CD14-positive monocyte (primary cell): ENCODE data around the gene NDUFS5. TPM values are rescaled to one million over a fixed set of nuclear protein-coding genes. Genes with fewer than 3 reads are reported as not detected.
"Not testable (repeated sequence)": the region's sequence is repeated elsewhere in the genome, so short reads cannot be mapped to it uniquely, and the experiment has no call there.

ENCODE experiments used
- DNase-seq, 3 donors: peaks; one replicate each; pipeline ENCODE4 v3.0.0-alpha.2; 2011 to 2022
- H2AFZ ChIP-seq: 2 replicates; pipeline ENCODE4 v1.6.0; 2012; ENCODE audit warnings: mild to moderate bottlenecking, low read depth, low read length, inconsistent platforms; ENCODE audit not compliant: insufficient read depth, poor library complexity, severe bottlenecking
- H3K27ac ChIP-seq, 2 donors: 1 replicate in 1 of 2; 2 replicates in 1 of 2; pipeline ENCODE4 v1.5.1; 2012 to 2013; ENCODE audit warnings: low read length in 2 of 2, control low read depth in 1 of 2, inconsistent platforms in 1 of 2, low read depth in 1 of 2, mild to moderate bottlenecking in 1 of 2
- H3K27me3 ChIP-seq, 2 donors: one replicate each; pipeline versions ENCODE4 v1.6.0 to v1.6.1; 2011 to 2013; ENCODE audit warnings: low read length in 2 of 2; ENCODE audit not compliant: control insufficient read depth in 2 of 2, insufficient read depth in 2 of 2
- H3K36me3 ChIP-seq, 2 donors: replicated peaks in 1 of 2; 1 replicate in 1 of 2; 2 replicates in 1 of 2; pipeline versions ENCODE4 v1.5.1 to v1.6.1; 2012 to 2013; ENCODE audit warnings: low read length in 2 of 2, control low read depth in 1 of 2, inconsistent platforms in 1 of 2, mild to moderate bottlenecking in 1 of 2; ENCODE audit not compliant: insufficient read depth in 2 of 2, control insufficient read depth in 1 of 2
- H3K4me1 ChIP-seq, 2 donors: 1 replicate in 1 of 2; 2 replicates in 1 of 2; pipeline versions ENCODE4 v1.5.1 to v1.6.1; 2012 to 2013; ENCODE audit warnings: low read length in 2 of 2, control low read depth in 1 of 2, inconsistent platforms in 1 of 2, mild to moderate bottlenecking in 1 of 2, moderate library complexity in 1 of 2; ENCODE audit not compliant: insufficient read depth in 2 of 2, control insufficient read depth in 1 of 2
- H3K4me2 ChIP-seq: replicated peaks from 2 replicates; pipeline ENCODE3; 2012; ENCODE audit warnings: low read length, moderate library complexity, mild to moderate bottlenecking; ENCODE audit not compliant: poor library complexity, severe bottlenecking; ENCODE audit errors: extremely low read depth
- H3K4me3 ChIP-seq, 3 experiments: fragments of 200-600 bp in 1 of 3; sonication (generic) in 1 of 3; replicated peaks in 1 of 3; 1 replicate in 2 of 3; 2 replicates in 1 of 3; pipeline ENCODE4 v1.5.1; 2011 to 2013; ENCODE audit warnings: low read length in 3 of 3, mild to moderate bottlenecking in 3 of 3, control low read depth in 2 of 3, low read depth in 2 of 3, inconsistent platforms in 1 of 3, moderate library complexity in 1 of 3
- H3K79me2 ChIP-seq: 2 replicates; pipeline ENCODE4 v1.6.0; 2012; ENCODE audit warnings: mild to moderate bottlenecking, control low read depth, inconsistent platforms, low read length, moderate library complexity; ENCODE audit not compliant: insufficient read depth
- H3K9ac ChIP-seq: 2 replicates; pipeline ENCODE4 v1.6.0; 2017; ENCODE audit warnings: low read length, mild to moderate bottlenecking; ENCODE audit not compliant: insufficient read depth, poor library complexity, severe bottlenecking
- H3K9me3 ChIP-seq, 2 donors: replicated peaks in 1 of 2; 1 replicate in 1 of 2; 2 replicates in 1 of 2; pipeline versions ENCODE4 v1.5.1 to v1.6.1; 2012 to 2013; ENCODE audit warnings: low read length in 2 of 2, control low read depth in 1 of 2; ENCODE audit not compliant: control insufficient read depth in 1 of 2, insufficient read depth in 1 of 2
- H4K20me1 ChIP-seq: 2 replicates; pipeline ENCODE4 v1.6.0; 2012; ENCODE audit warnings: mild to moderate bottlenecking, low read length, control low read depth, moderate library complexity; ENCODE audit not compliant: insufficient read depth
- H3K27ac Mint-ChIP-seq, 7 donors: one replicate each; pipeline ENCODE4 v1.8.0; 2020; ENCODE audit warnings: mild to moderate bottlenecking in 7 of 7, mixed read lengths in 7 of 7, moderate library complexity in 6 of 7, inconsistent platforms in 2 of 7
- H3K27me3 Mint-ChIP-seq, 3 donors: one replicate each; pipeline ENCODE4 v1.8.0; 2021 to 2022; ENCODE audit warnings: low read depth in 3 of 3, mild to moderate bottlenecking in 3 of 3, mixed read lengths in 3 of 3, moderate library complexity in 3 of 3, inconsistent platforms in 1 of 3
- H3K36me3 Mint-ChIP-seq, 2 donors: one replicate each; pipeline ENCODE4 v1.8.0; 2020; ENCODE audit warnings: mixed read lengths in 2 of 2, inconsistent platforms in 1 of 2, mild to moderate bottlenecking in 1 of 2
- H3K4me1 Mint-ChIP-seq: one replicate; pipeline ENCODE4 v1.8.0; 2020; ENCODE audit warnings: mild to moderate bottlenecking, mixed read lengths
- H3K4me3 Mint-ChIP-seq, 2 donors: one replicate each; pipeline ENCODE4 v1.8.0; 2020; ENCODE audit warnings: mild to moderate bottlenecking in 2 of 2, mixed read lengths in 2 of 2, moderate library complexity in 1 of 2
- H3K9me3 Mint-ChIP-seq, 7 donors: one replicate each; pipeline ENCODE4 v1.8.0; 2020 to 2022; ENCODE audit warnings: mixed read lengths in 7 of 7, mild to moderate bottlenecking in 6 of 7, moderate library complexity in 6 of 7, inconsistent platforms in 2 of 7
- WGBS: methylation state at CpG from one replicate; pipeline ENCODE4 v1.1.5; 2013; ENCODE audit warnings: missing lambda C conversion rate; ENCODE audit not compliant: insufficient coverage; 5-methylcytosine and 5-hydroxymethylcytosine counted together
- intact Hi-C, 2 donors: fragments of 100-400 bp; cut with micrococcal nuclease; formaldehyde crosslinking; loops; one replicate each; pipeline versions ENCODE4 v1.15.0 to v1.15.1; 2023
- polyA plus RNA-seq, 3 donors: library from polyadenylated mRNA; depleted of rRNA in 1 of 3; unstranded in 2 of 3; stranded (reverse) in 1 of 3; fragments of 300-500 nt in 2 of 3; fragments of >200 nt in 1 of 3; fragmentation: Illumina TruSeq in 2 of 3; gene quantifications; 1 replicate in 2 of 3; 2 replicates in 1 of 3; pipeline ENCODE4 v1.2.3, GENCODE V29; 2012 to 2021
- TF ChIP-seq, protein P1 (sequence below): fragments of 200-600 bp; IDR thresholded peaks from one replicate; pipeline ENCODE4 v1.8.0; 2022; ENCODE audit warnings: antibody characterized with exemption, mild to moderate bottlenecking

The NDUFS5 gene
- polyA plus RNA-seq, 3 donors: 119 to 463 (median 393) TPM

DNA sequence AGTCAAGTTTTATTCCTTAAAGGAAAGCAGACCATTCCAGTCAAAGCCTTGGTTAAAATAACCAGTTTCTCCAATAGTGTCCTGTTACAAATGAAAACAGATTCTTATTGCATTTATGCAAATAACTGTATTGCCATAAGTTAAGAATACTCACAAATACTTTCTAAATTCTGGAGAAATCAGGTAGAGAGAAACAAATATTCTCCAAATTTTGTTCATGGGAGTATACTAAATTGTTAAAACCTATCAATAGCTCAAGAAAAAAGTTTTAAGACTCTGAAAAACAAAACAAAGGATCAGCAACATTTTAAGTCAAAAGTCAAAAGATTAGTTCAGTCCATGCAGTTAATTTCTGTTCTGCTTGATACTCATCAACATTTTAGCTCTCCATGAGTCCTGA lies 45.4 kb downstream of the NDUFS5 start:
- H3K79me2 ChIP-seq, H3K4me1 Mint-ChIP-seq, H3K4me1 ChIP-seq, H3K36me3 ChIP-seq, H3K27me3 Mint-ChIP-seq, H3K27ac Mint-ChIP-seq, H3K4me2 ChIP-seq, H3K9me3 ChIP-seq, H3K9ac ChIP-seq, H3K27ac ChIP-seq, DNase-seq, H3K9me3 Mint-ChIP-seq, H3K4me3 Mint-ChIP-seq, H2AFZ ChIP-seq, H4K20me1 ChIP-seq, H3K27me3 ChIP-seq, H3K4me3 ChIP-seq, H3K36me3 Mint-ChIP-seq, intact Hi-C loops: not testable (repeated sequence)

DNA sequence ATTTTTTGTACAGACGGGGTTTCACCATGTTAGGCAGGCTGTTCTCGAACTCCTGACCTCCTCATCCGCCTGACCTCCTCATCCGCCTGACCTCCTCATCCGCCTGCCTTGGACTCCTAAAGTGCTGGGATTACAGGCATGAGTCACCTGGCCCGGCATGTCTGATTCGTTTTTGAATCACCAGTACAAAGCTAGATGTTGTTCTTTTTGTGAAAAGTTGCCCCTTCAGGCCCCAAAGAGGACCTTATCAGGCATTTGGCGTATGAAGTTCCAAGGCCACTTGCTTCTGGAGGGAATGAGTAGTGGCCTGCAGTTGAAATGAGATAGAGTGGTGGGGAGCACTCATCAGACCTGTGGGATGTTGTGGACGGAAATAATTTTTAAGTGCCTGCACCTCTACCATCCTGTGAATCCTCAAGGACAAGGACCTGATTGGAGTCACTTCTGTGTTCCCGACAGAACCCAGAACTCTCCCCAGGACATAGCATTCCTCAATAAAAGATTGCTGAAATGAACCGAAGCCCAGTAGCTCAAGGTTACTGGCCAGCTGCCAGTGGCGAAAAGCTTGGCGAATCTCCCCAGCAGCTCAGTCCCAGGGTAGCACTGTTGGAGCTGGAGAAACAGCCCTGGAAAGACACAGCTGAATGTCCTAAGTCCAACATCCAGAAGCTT lies 50.1 kb downstream of the NDUFS5 start:
- Histone ChIP-seq H3K36me3 (no peaks in the 10 kb centered on the region), H3K4me3 (no peak overlapping the region), H3K4me2 (no peak overlapping the region), H3K9me3 (peaks cover 0 to 3% of the 10 kb centered on the region in 2 donors), H3K27me3 (peaks cover 10 to 16% of the 10 kb centered on the region in 2 donors), H3K9ac (no peak overlapping the region), H3K4me1 (peaks cover 5 to 8% of the 10 kb centered on the region in 2 donors), H3K27ac (no peak overlapping the region), H4K20me1 (no peaks in the 10 kb centered on the region), H2AFZ (no peak overlapping the region), H3K79me2 (no peaks in the 10 kb centered on the region)
- 92% methylated on average over 11 of the region's 13 CpGs for WGBS
- DNase-seq: no peak
- peaks cover 13 to 19% (median 14%) of the 10 kb centered on the region in 3 donors for H3K27me3 Mint-ChIP-seq
- peaks cover 14% of the 10 kb centered on the region for H3K4me1 Mint-ChIP-seq
- TF ChIP-seq, protein P1, sequence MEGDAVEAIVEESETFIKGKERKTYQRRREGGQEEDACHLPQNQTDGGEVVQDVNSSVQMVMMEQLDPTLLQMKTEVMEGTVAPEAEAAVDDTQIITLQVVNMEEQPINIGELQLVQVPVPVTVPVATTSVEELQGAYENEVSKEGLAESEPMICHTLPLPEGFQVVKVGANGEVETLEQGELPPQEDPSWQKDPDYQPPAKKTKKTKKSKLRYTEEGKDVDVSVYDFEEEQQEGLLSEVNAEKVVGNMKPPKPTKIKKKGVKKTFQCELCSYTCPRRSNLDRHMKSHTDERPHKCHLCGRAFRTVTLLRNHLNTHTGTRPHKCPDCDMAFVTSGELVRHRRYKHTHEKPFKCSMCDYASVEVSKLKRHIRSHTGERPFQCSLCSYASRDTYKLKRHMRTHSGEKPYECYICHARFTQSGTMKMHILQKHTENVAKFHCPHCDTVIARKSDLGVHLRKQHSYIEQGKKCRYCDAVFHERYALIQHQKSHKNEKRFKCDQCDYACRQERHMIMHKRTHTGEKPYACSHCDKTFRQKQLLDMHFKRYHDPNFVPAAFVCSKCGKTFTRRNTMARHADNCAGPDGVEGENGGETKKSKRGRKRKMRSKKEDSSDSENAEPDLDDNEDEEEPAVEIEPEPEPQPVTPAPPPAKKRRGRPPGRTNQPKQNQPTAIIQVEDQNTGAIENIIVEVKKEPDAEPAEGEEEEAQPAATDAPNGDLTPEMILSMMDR: no peak
- H3K27ac Mint-ChIP-seq: no peak overlapping the region
- intact Hi-C loops: no loop called here
- peaks cover 0 to 13% (median 6%) of the 10 kb centered on the region in 7 donors for H3K9me3 Mint-ChIP-seq
- H3K4me3 Mint-ChIP-seq: no peak overlapping the region
- peaks cover 0 to 6% of the 10 kb centered on the region in 2 donors for H3K36me3 Mint-ChIP-seq
